Mammary epithelial cell (primary cell): Measurements from ENCODE around the gene ANOS1.

ENCODE experiments used
- CTCF ChIP-seq, 2 donors: IDR thresholded peaks in 1 of 2; conservative IDR thresholded peaks in 1 of 2; 2 replicates each; pipeline ENCODE4 v1.5.1; 2011 to 2012; ENCODE audit warnings: inconsistent platforms in 2 of 2, low read length in 2 of 2, mild to moderate bottlenecking in 2 of 2, control low read depth in 1 of 2, low read depth in 1 of 2; ENCODE audit not compliant: insufficient read depth in 1 of 2; ENCODE audit errors: extremely low read depth in 1 of 2
- EZH2 ChIP-seq: IDR thresholded peaks from 2 replicates; pipeline ENCODE4 v1.6.1; 2012; ENCODE audit warnings: low read length, inconsistent platforms, borderline replicate concordance

- TF ChIP-seq CTCF (conservative IDR thresholded peaks at IDR 0.05 in 1 of 2, IDR thresholded peaks at IDR 0.05 in 1 of 2; ENCODE audit: extremely low read depth in 1 of 2, insufficient read depth in 1 of 2, low read depth in 1 of 2, low read length in 2 of 2) (no peak), EZH2 (no peak)
Measured at GRCh38 chrX:8604131-8604530, 127.8 kb downstream of the ANOS1 start.
